H9 (cell line): ENCODE data around the gene LIPA. TPM values are rescaled to one million over a fixed set of nuclear protein-coding genes. Genes with fewer than 3 reads are reported as not detected.

Source experiments
- DNase-seq: peaks from one replicate; pipeline ENCODE4 v3.0.0-alpha.2; 2017
- H2AFZ ChIP-seq: one replicate; pipeline ENCODE4 v1.6.1; 2013; ENCODE audit warnings: mild to moderate bottlenecking, low read length, control low read depth, moderate library complexity
- H2AK5ac ChIP-seq: 2 replicates; pipeline ENCODE4 v1.6.1; 2013; ENCODE audit warnings: low read length, control low read depth, mixed read lengths; ENCODE audit not compliant: insufficient read length
- H2BK120ac ChIP-seq: one replicate; pipeline ENCODE4 v1.6.1; 2013; ENCODE audit warnings: low read depth, mild to moderate bottlenecking, low read length, control low read depth, inconsistent platforms; ENCODE audit not compliant: poor library complexity, severe bottlenecking
- H2BK12ac ChIP-seq: 2 replicates; pipeline ENCODE4 v1.6.1; 2013; ENCODE audit warnings: low read length, control low read depth, mixed read lengths, low read depth; ENCODE audit not compliant: insufficient read length
- H2BK15ac ChIP-seq: 2 replicates; pipeline ENCODE4 v1.6.1; 2013; ENCODE audit warnings: low read depth, low read length, control low read depth
- H2BK20ac ChIP-seq: one replicate; pipeline ENCODE4 v1.6.1; 2013; ENCODE audit warnings: low read depth, mild to moderate bottlenecking, low read length, control low read depth, inconsistent platforms; ENCODE audit not compliant: poor library complexity, severe bottlenecking
- H2BK5ac ChIP-seq: 2 replicates; pipeline ENCODE4 v1.6.1; 2013; ENCODE audit warnings: low read length, control low read depth, mixed read lengths; ENCODE audit not compliant: insufficient read length
- H3K14ac ChIP-seq: 2 replicates; pipeline ENCODE4 v1.6.1; 2013; ENCODE audit warnings: low read length, control low read depth; ENCODE audit not compliant: insufficient read depth
- H3K18ac ChIP-seq: 2 replicates; pipeline ENCODE4 v1.6.1; 2013; ENCODE audit warnings: low read depth, mild to moderate bottlenecking, mixed read lengths, low read length, control low read depth; ENCODE audit not compliant: insufficient read length
- H3K23ac ChIP-seq: 2 replicates; pipeline ENCODE4 v1.6.1; 2013; ENCODE audit warnings: low read length, control low read depth, mixed read lengths, low read depth; ENCODE audit not compliant: insufficient read length
- H3K23me2 ChIP-seq: 2 replicates; pipeline ENCODE4 v1.6.1; 2013; ENCODE audit warnings: low read depth, mild to moderate bottlenecking, mixed read lengths, low read length, control low read depth; ENCODE audit not compliant: insufficient read length, poor library complexity, severe bottlenecking
- H3K27ac ChIP-seq: 2 replicates; pipeline ENCODE4 v1.5.1; 2013; ENCODE audit warnings: low read length, control low read depth, mixed read lengths, low read depth; ENCODE audit not compliant: insufficient read length
- H3K27me3 ChIP-seq: 2 replicates; pipeline ENCODE4 v1.6.1; 2013; ENCODE audit warnings: low read length, control low read depth, inconsistent platforms; ENCODE audit not compliant: insufficient read depth
- H3K4ac ChIP-seq: 2 replicates; pipeline ENCODE4 v1.6.1; 2013; ENCODE audit warnings: low read depth, mild to moderate bottlenecking, control low read depth, inconsistent platforms, low read length, moderate library complexity
- H3K4me1 ChIP-seq: 2 replicates; pipeline ENCODE4 v1.6.1; 2013; ENCODE audit warnings: low read length, control low read depth, inconsistent platforms; ENCODE audit not compliant: insufficient read depth
- H3K4me2 ChIP-seq: 2 replicates; pipeline ENCODE4 v1.6.1; 2013; ENCODE audit warnings: low read length, control low read depth, mixed read lengths; ENCODE audit not compliant: insufficient read length, insufficient read depth
- H3K56ac ChIP-seq: 2 replicates; pipeline ENCODE4 v1.6.1; 2013; ENCODE audit warnings: low read depth, mild to moderate bottlenecking, mixed read lengths, low read length, control low read depth; ENCODE audit not compliant: insufficient read length
- H3K79me1 ChIP-seq: 2 replicates; pipeline ENCODE4 v1.6.1; 2013; ENCODE audit warnings: low read depth, mild to moderate bottlenecking, moderate library complexity, low read length, control low read depth, inconsistent platforms; ENCODE audit not compliant: insufficient read depth, poor library complexity, severe bottlenecking
- H3K79me2 ChIP-seq: 2 replicates; pipeline ENCODE4 v1.6.1; 2013; ENCODE audit warnings: low read length, control low read depth, inconsistent platforms; ENCODE audit not compliant: insufficient read depth
- H3K9ac ChIP-seq: 2 replicates; pipeline ENCODE4 v1.6.1; 2013; ENCODE audit warnings: low read length, control low read depth, mixed read lengths; ENCODE audit not compliant: insufficient read length; ENCODE audit errors: extremely low read depth
- H3K9me3 ChIP-seq: one replicate; pipeline ENCODE4 v1.6.1; 2013; ENCODE audit warnings: low read depth, low read length, inconsistent platforms; ENCODE audit not compliant: control insufficient read depth
- H3T11ph ChIP-seq: one replicate; pipeline ENCODE4 v1.6.1; 2013; ENCODE audit warnings: mild to moderate bottlenecking, low read length, control low read depth, inconsistent platforms
- H4K20me1 ChIP-seq: one replicate; pipeline ENCODE4 v1.6.1; 2013; ENCODE audit not compliant: control insufficient read depth, insufficient read length, insufficient read depth
- H4K5ac ChIP-seq: 2 replicates; pipeline ENCODE4 v1.6.1; 2013; ENCODE audit warnings: low read depth, mild to moderate bottlenecking, mixed read lengths, low read length, control low read depth; ENCODE audit not compliant: insufficient read length
- H4K8ac ChIP-seq: replicated peaks from 2 replicates; pipeline ENCODE4 v1.6.1; 2013; ENCODE audit warnings: low read length, control low read depth, mixed read lengths, low read depth; ENCODE audit not compliant: insufficient read length
- H4K91ac ChIP-seq: 2 replicates; pipeline ENCODE4 v1.6.1; 2013; ENCODE audit warnings: low read depth, mild to moderate bottlenecking, moderate library complexity, mixed read lengths, low read length, control low read depth; ENCODE audit not compliant: insufficient read length
- H3K27ac Mint-ChIP-seq, 3 experiments: 2 replicates in 2 of 3; 3 replicates in 1 of 3; pipeline ENCODE4 v1.8.0; 2020 to 2021; ENCODE audit warnings: mixed read lengths in 3 of 3, mild to moderate bottlenecking in 1 of 3, moderate library complexity in 1 of 3
- H3K27me3 Mint-ChIP-seq: 2 replicates; pipeline ENCODE4 v1.8.0; 2021; ENCODE audit warnings: low read depth, mild to moderate bottlenecking, moderate library complexity, mixed read lengths
- H3K36me3 Mint-ChIP-seq, 3 experiments: 2 replicates in 2 of 3; 3 replicates in 1 of 3; pipeline ENCODE4 v1.8.0; 2020 to 2021; ENCODE audit warnings: low read depth in 3 of 3, mixed read lengths in 3 of 3; ENCODE audit not compliant: insufficient read depth in 1 of 3
- H3K4me1 Mint-ChIP-seq, 2 experiments: 2 replicates each; pipeline ENCODE4 v1.8.0; 2020; ENCODE audit warnings: mixed read lengths in 2 of 2
- H3K4me3 Mint-ChIP-seq, 2 experiments: 2 replicates in 1 of 2; 3 replicates in 1 of 2; pipeline ENCODE4 v1.8.0; 2020 to 2021; ENCODE audit warnings: mild to moderate bottlenecking in 2 of 2, mixed read lengths in 2 of 2, moderate library complexity in 1 of 2
- H3K9me3 Mint-ChIP-seq, 2 experiments: 2 replicates in 1 of 2; 3 replicates in 1 of 2; pipeline ENCODE4 v1.8.0; 2020; ENCODE audit warnings: mild to moderate bottlenecking in 2 of 2, mixed read lengths in 2 of 2, moderate library complexity in 1 of 2
- CTCF ChIP-seq: fragments of 200-600 bp; sonication (generic); conservative IDR thresholded peaks from 3 replicates; pipeline ENCODE4 v1.8.0; 2021; ENCODE audit warnings: antibody characterized with exemption, mild to moderate bottlenecking
- WGBS: extraction: QIAGEN DNeasy Blood & Tissue Kit; methylation state at CpG from one replicate; pipeline ENCODE4 v1.1.7; 2013; ENCODE audit warnings: missing lambda C conversion rate, low lambda C conversion rate, mixed read lengths; ENCODE audit not compliant: insufficient read length; ENCODE audit errors: extremely low coverage; 5-methylcytosine and 5-hydroxymethylcytosine counted together
- total RNA-seq: library from RNA; stranded (reverse); gene quantifications from 2 replicates; pipeline ENCODE4 v1.2.1, GENCODE V29; 2021

The LIPA gene
- total RNA-seq, 1 experiment from 2014 or later = 20.9 TPM

- no peak overlapping the region for H3T11ph ChIP-seq
- no peak overlapping the region for H3K4ac ChIP-seq
- no peak overlapping the region for H3K23ac ChIP-seq
- H2AFZ ChIP-seq = no peak overlapping the region
- H3K36me3 Mint-ChIP-seq = no peaks in the 10 kb centered on the region
- H3K23me2 ChIP-seq = no peaks in the 10 kb centered on the region
- H2BK120ac ChIP-seq = no peak overlapping the region
- no peaks in the 10 kb centered on the region for H3K27me3 ChIP-seq
- no peaks in the 10 kb centered on the region for H3K79me1 ChIP-seq
- no peaks in the 10 kb centered on the region for H4K20me1 ChIP-seq
- no peak overlapping the region for H4K91ac ChIP-seq
- no CpG with 5 or more reads among the region's 3 CpGs for WGBS
- no peak overlapping the region for H3K4me2 ChIP-seq
- H2BK5ac ChIP-seq = no peak overlapping the region
- no peak overlapping the region for H3K4me3 Mint-ChIP-seq
- H2AK5ac ChIP-seq = no peak overlapping the region
- H2BK20ac ChIP-seq = no peak overlapping the region
- no peak overlapping the region for H3K18ac ChIP-seq
- no peak overlapping the region for H4K5ac ChIP-seq
- H3K14ac ChIP-seq = no peak overlapping the region
- peaks cover 2% of the 10 kb centered on the region; the same call in 1 of the 2 replicates for H3K4me1 ChIP-seq
- H3K27me3 Mint-ChIP-seq = no peaks in the 10 kb centered on the region
- no peak overlapping the region for H3K27ac ChIP-seq
- H2BK15ac ChIP-seq = no peak overlapping the region
- H3K9me3 ChIP-seq = no peaks in the 10 kb centered on the region
- peaks cover 4 to 6% of the 10 kb centered on the region in 2 experiments; a peak in 2 of 4 replicates for H3K4me1 Mint-ChIP-seq
- DNase-seq = no peak
- H4K8ac ChIP-seq = no peak overlapping the region
- H3K27ac Mint-ChIP-seq = no peak overlapping the region
- no peaks in the 10 kb centered on the region; a peak in 1 of 5 replicates for H3K9me3 Mint-ChIP-seq
- TF ChIP-seq CTCF = no peak
- no peak overlapping the region for H3K56ac ChIP-seq
- no peaks in the 10 kb centered on the region for H3K79me2 ChIP-seq
- no peak overlapping the region for H3K9ac ChIP-seq
- H2BK12ac ChIP-seq = no peak overlapping the region
Measured at GRCh38 chr10:89184638-89185037, 66.9 kb downstream of the LIPA start.
